Cortex of kidney (tissue), 1 donor: ENCODE measurements around the gene SYN1.

Experiments used
- DNase-seq: peaks from one replicate; lab custom pipeline; 2025; lab: John Stamatoyannopoulos, UW

SYN1 gene

DNA sequence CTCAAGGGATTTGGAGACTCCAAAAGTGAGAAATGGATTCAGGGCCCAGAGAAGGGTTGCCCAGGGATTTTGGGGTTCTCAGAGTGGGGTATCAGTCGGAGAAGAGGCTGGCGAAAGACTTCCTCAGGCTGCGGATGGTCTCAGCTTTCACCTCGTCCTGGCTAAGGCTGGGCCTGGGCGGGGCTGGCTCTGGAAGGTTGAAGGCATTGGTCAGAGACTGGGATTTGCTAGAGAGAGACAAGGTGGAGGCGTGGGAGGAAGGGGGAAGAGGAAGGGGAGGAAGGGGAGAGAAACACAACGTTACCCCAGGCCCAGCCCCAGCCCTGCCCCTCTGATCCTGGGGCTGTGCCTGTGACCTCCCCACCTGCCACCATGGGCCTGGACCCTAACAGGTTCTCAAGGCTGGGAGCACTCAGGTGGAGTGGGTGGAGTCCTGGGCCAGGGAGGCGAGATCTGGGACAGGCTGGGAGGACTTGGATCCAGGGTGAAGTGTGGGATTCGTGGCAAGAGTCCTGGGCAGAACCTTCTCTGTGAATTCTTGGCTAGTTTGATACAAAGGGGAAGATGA lies 46.8 kb downstream of the SYN1 start:
- DNase-seq = no peak

- DNase-seq = no peak
Observed at GRCh38 chrX:47571896-47572295, 47.8 kb downstream of the SYN1 start.

DNA sequence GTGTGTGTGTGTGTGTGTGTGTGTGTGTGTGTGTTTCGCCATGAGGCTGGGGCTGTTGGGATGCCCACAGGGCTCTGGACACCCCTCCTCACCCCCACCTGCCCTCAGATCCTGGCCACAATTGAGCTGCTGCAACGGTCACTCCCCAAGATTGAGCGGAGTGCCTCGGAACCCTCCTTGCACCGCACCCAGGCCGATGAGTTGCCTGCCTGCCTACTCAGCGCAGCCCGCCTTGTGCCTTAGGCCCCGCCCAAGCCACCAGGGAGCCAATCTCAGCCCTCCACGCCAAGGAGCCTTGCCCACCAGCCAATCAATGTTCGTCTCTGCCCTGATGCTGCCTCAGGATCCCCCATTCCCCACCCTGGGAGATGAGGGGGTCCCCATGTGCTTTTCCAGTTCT lies 48.4 kb downstream of the SYN1 start:
- DNase-seq = no peak

DNA sequence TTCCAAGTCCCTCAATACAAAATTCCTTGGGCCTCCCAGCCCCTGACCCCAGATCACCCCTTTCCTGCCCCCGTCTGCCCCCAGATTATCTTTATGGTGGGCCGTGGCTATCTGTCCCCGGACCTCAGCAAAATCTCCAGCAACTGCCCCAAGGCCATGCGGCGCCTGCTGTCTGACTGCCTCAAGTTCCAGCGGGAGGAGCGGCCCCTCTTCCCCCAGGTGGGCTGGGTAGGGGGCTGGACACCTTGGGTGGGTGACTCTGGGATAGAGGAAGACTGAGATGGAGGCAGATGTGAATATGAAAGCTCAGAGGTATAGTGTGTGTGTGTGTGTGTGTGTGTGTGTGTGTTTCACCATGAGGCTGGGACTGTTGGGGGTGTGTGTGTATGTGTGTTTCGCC lies 48.9 kb downstream of the SYN1 start:
- DNase-seq = no peak

GRCh38 chrX:47568656-47569295 lies 50.9 kb downstream of the SYN1 start:
- DNase-seq = no peak

- DNase-seq = no peak
Observed at GRCh38 chrX:47566841-47567240, 52.8 kb downstream of the SYN1 start.

DNA sequence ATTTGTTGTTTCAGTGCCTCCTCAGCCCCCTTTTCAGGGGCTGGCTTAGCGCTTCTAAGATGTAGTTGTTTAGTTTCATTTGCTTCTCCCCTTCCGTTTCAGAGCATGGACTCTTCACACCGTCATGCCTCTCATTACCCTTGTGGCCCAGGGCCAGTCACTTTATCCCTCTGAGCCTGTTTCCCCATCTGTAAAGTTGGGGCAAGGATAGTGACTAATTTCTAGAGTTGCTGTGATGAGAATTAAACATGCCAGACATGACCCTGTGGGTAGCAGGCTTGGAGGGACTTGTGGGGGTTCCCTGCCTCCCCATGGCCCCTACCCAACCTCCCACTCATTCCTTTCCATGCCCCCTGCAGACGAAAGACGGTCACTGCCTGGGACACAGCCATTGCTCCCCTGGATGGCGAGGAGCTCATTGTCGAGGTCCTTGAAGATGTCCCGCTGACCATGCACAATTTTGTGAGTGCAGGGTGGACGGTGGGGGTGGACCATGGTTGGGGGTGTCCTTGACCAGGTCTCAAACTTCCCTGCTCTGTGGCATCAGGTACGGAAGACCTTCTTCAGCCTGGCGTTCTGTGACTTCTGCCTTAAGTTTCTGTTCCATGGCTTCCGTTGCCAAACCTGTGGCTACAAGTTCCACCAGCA lies 55.1 kb downstream of the SYN1 start:
- DNase-seq = no peak

DNA sequence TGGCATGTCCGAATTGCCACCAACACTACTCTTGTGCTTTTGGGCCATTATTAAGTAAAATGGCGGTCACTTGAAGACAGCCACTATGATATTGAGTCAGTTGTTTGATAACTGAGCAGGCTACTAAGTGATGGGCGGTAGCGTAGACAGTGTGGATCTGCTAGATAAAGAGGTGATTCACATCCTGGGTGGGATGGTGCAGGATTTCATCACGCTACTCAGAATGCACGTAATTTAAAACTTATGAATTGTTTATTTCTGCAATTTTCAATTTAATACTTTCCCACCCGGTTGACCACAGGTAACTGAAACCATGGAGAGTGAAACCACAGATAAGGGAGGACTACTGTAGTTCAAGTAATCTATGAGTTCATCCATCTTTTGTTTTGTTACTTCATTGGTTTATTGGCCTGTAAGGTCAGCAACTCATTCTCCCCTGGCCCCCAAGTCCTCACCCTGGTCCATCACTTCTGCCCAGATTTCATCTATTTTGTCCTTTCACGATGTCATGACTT lies 55.8 kb downstream of the SYN1 start:
- no peak for DNase-seq

GRCh38 chrX:47562615-47563243 lies 56.9 kb downstream of the SYN1 start:
- DNase-seq = no peak

DNA sequence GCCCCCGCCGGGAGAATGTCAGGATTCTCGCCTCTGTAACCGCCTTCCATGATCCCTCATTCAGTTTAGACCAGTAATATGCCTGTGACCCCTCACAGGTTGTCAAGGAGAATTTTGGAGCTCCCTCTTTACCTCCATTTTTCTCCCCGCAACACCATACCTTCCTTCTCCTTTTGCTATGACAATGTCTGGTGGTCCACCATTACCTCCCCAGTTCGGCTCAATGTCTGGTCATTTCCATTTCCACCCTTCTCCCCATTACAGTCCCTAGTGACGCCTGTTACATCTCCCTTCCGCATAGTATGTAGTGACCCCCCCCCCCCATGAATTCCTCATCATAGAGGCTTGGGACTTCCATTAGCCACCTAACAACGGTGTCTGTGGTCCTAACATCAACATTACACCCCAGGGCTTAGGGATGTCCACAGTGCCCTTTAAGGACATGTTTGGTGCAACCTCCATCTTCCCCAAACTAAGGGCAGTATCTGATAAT lies 58.0 kb downstream of the SYN1 start:
- no peak for DNase-seq

- DNase-seq = peak; percentile 27
Observed at GRCh38 chrX:47560934-47561658, 58.6 kb downstream of the SYN1 start, which contains the start of gene ARAF. Gene ARAF, plus strand, starts transcription at chrX:47561205. Its CDS starts 1,763 bp downstream, at chrX:47562968.

DNA sequence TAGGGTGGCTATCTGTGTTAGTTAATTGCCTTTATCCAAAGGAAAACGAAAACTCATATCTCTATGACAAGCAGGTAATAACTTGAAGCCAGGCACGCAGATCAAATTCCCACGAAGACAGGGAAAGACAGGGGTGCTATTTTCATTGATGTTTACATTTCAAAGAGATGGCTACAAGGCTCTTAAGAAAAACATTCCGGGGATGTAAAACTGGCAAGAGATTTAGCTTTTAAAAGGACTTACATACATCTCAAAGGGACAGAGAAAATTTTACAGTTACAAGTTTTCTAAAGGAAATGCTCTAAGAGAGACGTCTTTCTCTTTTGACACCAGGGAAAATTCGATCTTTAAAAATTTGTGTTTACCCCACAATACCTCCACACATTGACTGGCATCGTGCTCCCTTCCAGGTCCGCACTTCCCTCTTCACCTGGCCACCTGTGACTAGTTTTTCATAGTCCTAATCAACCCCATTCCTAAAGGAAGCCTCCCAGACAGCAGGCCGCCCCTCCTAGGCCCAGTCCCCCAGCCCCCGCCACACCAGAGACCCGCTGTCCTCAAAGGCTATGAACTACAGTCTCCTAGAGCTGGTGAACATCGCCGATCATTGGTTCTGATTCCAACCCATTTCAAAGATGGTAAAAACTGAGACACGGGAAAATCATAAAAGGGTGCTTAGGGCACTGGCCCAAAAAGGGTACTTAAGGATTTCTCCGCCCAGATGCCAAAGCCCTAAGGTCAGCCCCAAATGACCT lies 59.3 kb downstream of the SYN1 start:
- DNase-seq = no peak

GRCh38 chrX:47558436-47558835 lies 61.2 kb downstream of the SYN1 start:
- no peak for DNase-seq

DNA sequence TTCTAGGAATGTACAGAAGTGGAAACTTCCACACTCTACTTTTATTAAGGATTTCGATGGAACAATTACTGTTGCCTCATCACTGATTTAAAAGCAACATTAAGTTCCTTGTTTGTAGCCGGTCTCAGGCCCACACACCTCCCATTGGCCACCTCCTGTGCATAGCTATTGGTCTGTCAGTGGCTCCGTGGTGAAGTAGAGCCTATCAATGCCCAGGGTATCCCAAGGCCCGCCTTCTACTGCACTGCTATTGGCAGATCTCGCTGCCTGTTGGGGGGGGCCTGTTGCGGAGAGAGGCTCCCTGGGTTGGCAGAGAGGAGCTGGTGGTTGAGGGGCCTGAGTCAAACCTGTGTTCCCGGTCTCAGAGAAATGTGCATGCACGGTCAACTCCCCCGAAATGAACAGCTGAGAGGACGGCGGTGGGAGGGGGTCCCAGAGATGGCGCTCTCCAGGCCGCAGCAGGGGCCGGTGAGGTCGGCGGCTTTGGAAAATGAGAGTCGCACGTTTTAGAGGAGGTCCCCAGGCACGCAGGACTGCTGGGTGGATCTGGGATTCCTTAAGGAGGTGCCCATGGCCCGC lies 63.5 kb downstream of the SYN1 start:
- no peak for DNase-seq

DNA sequence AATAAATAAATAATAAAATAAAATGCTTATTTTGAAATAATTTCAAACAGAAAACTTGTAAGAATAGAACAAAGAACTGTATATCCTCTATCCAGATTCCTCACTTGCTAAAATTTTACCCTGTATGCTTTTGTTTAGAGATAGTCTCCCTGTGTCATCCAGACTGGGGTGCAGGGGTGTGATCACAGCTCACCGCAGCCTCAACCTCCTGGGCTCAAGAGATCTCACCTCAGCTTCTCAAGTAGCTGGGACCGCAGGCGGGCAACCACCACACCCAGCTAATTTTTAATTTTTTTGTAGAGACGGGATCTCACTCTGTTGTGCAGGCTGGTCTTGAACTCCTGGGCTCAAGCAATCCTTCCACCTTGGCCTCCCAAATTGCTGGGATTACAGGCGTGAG lies 76.2 kb downstream of the SYN1 start:
- DNase-seq = no peak

GRCh38 chrX:47540754-47541538 lies 78.7 kb downstream of the SYN1 start:
- DNase-seq = no peak

DNA sequence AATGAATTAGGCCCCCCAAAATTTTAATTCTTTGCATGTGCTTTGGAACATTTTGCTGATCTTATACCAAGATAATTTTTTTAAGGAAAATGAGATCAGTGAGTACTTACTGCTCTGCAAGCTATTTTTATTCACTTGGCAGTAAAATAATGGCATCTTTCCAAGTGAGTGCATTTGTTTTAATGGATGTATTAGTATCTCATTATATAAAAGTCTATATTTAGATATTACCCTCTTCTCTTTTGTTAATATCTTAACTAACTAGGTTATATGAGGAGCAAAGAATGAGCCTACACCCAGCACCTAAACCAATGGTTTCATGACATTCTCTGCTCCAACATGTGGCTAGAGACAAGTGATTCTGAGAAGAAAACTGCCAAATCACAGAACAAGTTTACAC lies 79.8 kb downstream of the SYN1 start:
- DNase-seq = no peak

DNA sequence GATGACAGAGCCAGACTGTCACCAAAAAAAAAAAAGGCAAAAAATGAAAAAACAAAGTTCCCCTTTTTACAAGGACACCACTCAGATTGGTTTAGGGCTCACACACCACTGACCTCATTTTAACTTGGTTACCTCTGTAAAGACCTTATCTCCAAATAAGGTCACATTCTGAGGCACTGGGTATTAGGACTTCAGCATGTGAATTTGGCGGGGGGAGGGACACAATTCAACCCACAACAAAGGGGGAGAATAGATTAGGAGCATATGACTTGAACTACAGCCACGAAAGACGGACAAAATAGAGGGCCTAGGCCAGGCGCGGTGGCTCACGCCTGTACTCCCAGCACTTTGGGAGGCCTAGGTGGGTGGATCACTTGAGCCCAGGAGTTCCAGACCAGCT lies 89.6 kb downstream of the SYN1 start:
- no peak for DNase-seq

DNA sequence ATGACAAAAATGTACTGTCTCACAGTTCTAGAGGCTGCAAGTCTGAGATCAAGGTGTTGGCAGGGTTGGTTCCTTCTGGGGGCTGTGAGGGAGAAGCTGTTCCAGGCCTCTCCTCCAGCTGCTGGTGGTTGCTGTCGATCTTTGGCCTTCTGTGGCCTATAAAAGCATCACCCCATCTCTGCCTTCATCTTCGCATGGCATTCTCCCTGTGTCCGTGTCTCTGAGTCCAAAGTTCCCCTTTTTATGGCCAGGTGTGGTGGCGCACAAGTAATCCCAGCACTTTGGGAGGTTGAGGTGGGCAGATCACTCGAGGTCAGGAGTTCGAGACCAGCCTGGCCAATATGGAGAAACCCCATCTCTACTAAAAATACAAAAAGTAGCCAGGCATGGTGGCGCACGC lies 90.1 kb downstream of the SYN1 start:
- no peak for DNase-seq

- no peak for DNase-seq
Observed at GRCh38 chrX:47523713-47524166, 95.9 kb downstream of the SYN1 start.
